ENCODE results near the gene SCN1B. TPM values are rescaled to one million over a fixed set of nuclear protein-coding genes. Genes with fewer than 3 reads are reported as not detected.

The SCN1B gene
- total RNA-seq, 4 donors from 2014 or later = 12.8 to 26.7 (median 13.4) TPM

GRCh38 chr19:35089554-35089953 lies 59.3 kb downstream of the SCN1B start:
- H3K27ac ChIP-seq = no peak overlapping the region
- H3K4me3 ChIP-seq = no peak overlapping the region
- H3K27me3 ChIP-seq = peaks cover 0 to 8% of the 10 kb centered on the region in 2 donors
- H3K4me1 ChIP-seq = peaks cover 0 to 16% (median 7%) of the 10 kb centered on the region in 4 donors
- H3K36me3 ChIP-seq = no peaks in the 10 kb centered on the region
- TF ChIP-seq CTCF (IDR thresholded peaks at IDR 0.05) = no peak
- TF ChIP-seq EP300 (IDR thresholded peaks at IDR 0.05) = no peak
- DNase-seq (ENCODE audit: low spot score in 2 of 2) = no peak
- no peaks in the 10 kb centered on the region for H3K9me3 ChIP-seq
- 87 to 88% methylated on average over 8 of the region's 8 CpGs for whole genome bisulfite sequencing, 2 donors

Other genes starting within 250 kb of the SCN1B start
- 1 to 10 TPM; 1.2 to 4.3 (median 3.1) TPM for gene ZNF30, start 103.6 kb upstream of the SCN1B start, total RNA-seq
- gene ZNF792, start 66.2 kb upstream of the SCN1B start, total RNA-seq = 1 to 10 TPM; 2.3 to 7.1 (median 5.5) TPM
- gene GRAMD1A, start 30.1 kb upstream of the SCN1B start, total RNA-seq = 100 to 1,000 TPM in 1 of 4 donors, 10 to 100 TPM in 3; 53.1 to 108 (median 61.6) TPM
- gene HPN, start 11.3 kb downstream of the SCN1B start, total RNA-seq = 1 to 10 TPM in 3 of 4 donors, not detected in 1; 1.3 to 3.5 (median 1.8) TPM
- 10 to 100 TPM; 10.8 to 33.9 (median 16.6) TPM for gene FXYD3, start 85.4 kb downstream of the SCN1B start, total RNA-seq
- gene LGI4, start 104.6 kb downstream of the SCN1B start, total RNA-seq = 100 to 1,000 TPM; 207 to 323 (median 302) TPM
- 100 to 1,000 TPM in 1 of 4 donors, 10 to 100 TPM in 3; 72.9 to 193 (median 84.9) TPM for gene FXYD1, start 108.4 kb downstream of the SCN1B start, total RNA-seq
- gene FXYD7, start 112.8 kb downstream of the SCN1B start, total RNA-seq = 1 to 10 TPM in 3 of 4 donors, not detected in 1; 2.5 to 5.9 (median 5.7) TPM
- gene FXYD5, start 124.3 kb downstream of the SCN1B start, total RNA-seq = 10 to 100 TPM; 19.9 to 53.4 (median 37.5) TPM
- gene FAM187B, start 198.3 kb downstream of the SCN1B start, total RNA-seq = not detected
- 10 to 100 TPM in 2 of 4 donors, 1 to 10 TPM in 2; 3.1 to 34.9 (median 19.1) TPM for gene LSR, start 218.5 kb downstream of the SCN1B start, total RNA-seq
- 100 to 1,000 TPM in 3 of 4 donors, 10 to 100 TPM in 1; 98.5 to 172 (median 128) TPM for gene USF2, start 238.5 kb downstream of the SCN1B start, total RNA-seq

Data from tibial nerve (tissue), 4 donors.